HG03457 (cell line): ENCODE results near the gene KRTAP12-1.
"Not testable (repeated sequence)": the region's sequence is repeated elsewhere in the genome, so short reads cannot be mapped to it uniquely, and the experiment has no call there.

Experiments used
- ATAC-seq: cut with Tn5 transposase; IDR thresholded peaks from one replicate; pipeline ENCODE4 v1.9.1; 2021; ENCODE audit warnings: moderate number of reproducible peaks; ENCODE audit not compliant: unreplicated experiment

The KRTAP12-1 gene

DNA sequence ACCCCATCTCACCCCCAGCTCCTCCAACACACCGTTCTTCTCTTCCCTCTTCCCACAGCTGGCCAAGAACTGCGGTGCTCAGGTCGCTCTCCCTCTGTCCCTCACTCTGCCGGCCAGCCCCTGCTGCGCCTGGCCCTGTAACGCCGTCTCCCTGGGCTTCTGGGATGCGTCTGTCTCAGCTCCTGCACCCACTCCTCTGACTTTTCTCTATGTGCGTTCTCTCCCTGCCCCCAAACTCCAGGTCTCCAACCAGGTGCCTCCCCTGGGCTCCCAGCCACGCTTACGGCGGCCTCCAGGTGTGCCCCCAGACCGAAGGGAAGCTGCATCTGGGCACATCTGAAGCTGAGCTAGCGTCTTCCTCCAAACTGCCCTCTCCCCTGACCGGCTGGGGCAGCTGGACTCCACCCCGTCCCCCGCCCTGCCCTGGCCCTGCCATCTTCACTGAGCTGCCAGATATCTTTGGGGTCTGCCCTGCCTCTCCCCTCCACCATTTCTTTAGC, 17.6 kb upstream of the KRTAP12-1 start:
- no peak for ATAC-seq

DNA sequence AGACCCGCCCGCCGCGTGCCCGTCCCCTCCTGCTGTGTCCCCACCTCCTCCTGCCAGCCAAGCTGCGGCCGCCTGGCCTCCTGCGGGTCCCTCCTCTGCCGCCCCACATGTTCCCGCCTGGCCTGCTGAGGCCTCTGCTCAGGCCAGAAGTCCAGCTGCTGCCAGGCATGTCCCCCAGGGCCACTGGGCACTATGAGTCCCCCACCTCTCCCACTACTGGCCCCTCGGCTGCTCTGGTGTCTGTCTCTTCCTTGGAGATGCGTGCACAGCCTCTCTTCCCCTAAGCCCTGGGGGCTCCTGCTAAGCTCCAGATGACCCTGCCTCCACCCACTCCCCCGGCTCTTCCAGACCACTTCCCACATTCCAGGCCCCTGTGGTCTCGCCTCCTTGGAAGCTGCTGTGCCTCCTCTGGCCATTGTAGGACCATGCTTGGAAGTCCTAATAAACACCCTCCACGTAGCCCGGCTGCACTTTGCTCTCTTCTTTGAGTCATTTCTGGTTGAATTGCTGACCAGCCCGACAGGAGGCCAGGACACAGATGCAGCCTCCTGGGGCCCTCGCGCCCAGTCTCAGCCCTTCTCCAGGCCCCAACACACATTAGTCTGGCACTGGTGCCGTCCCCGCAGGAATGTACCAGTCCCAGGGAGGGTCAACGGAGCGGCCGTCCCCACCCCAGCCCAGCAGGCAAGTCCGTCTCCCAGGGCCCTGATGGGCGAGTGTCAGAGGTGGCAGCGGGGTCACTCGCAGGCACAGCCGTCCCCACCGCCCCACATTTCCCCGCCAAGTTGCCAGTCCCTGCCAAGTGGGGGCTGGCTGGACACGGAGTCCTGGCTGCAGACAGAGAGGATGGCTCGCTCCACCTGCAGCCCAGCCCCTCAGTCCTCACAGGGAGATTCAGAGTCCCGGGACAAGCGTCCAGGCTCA, 16.1 kb upstream of the KRTAP12-1 start:
- no peak for ATAC-seq

DNA sequence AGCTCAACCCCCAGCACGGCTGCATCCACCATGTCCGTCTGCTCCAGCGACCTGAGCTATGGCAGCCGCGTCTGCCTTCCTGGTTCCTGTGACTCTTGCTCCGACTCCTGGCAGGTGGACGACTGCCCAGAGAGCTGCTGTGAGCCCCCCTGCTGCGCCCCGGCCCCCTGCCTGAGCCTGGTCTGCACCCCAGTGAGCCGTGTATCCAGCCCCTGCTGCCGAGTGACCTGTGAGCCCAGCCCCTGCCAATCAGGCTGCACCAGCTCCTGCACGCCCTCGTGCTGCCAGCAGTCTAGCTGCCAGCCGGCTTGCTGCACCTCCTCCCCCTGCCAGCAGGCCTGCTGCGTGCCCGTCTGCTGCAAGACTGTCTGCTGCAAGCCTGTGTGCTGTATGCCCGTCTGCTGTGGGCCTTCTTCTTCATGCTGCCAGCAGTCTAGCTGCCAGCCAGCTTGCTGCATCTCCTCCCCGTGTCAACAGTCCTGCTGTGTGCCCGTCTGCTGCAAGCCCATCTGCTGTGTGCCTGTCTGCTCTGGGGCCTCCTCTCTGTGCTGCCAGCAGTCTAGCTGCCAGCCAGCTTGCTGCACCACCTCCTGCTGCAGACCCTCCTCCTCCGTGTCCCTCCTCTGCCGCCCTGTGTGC, 15.3 kb upstream of the KRTAP12-1 start, which contains the start of gene KRTAP10-12:
KRTAP10-12 (plus strand) TSS at position 1 of the 639 bp plus-strand sequence; CDS start at position 31, 30 bp downstream.
- not testable (repeated sequence) for ATAC-seq

DNA sequence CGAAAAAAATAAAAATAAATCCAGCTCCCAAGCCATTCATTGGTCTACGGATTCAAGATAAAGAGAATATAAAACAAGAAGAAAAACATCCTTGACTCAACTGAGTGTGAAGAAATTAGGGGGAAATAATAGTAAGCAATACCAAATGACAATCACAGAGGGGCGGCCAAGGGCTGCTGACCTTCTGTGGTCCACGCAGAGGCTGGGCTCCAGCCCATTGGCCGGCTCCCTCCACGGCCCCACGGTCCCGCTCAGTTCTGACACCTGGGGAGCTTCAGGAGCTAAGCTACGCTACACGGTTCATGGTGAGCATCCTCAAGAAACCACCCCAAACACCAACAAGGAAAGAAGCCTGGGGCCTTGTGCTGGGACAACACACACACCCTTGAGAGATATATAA, 14.6 kb upstream of the KRTAP12-1 start:
- ATAC-seq, result no peak

GRCh38 chr21:44695641-44696040, 13.7 kb upstream of the KRTAP12-1 start:
- ATAC-seq, result no peak

- no peak for ATAC-seq
Measured at GRCh38 chr21:44695184-44695583, 13.2 kb upstream of the KRTAP12-1 start.

DNA sequence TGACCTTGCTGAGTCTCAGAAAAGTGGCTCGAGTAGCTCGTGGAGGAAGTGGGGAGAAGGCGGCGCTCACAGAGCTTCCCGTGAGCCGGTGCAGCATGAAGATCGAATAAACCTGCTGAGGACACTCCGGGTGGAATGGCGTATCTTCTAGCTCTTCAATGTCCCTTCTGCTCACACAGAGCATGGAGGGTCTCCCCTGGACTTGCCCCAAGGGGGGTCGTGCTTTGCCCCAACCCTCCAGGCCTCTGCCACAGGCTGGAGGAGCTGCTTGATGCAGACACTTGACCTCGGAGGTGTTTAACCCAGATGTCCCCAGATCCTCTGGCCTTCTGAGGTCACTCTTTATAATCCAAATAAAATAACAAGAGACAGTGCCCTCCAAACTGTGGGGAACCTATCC, 12.8 kb upstream of the KRTAP12-1 start:
- no peak for ATAC-seq

DNA sequence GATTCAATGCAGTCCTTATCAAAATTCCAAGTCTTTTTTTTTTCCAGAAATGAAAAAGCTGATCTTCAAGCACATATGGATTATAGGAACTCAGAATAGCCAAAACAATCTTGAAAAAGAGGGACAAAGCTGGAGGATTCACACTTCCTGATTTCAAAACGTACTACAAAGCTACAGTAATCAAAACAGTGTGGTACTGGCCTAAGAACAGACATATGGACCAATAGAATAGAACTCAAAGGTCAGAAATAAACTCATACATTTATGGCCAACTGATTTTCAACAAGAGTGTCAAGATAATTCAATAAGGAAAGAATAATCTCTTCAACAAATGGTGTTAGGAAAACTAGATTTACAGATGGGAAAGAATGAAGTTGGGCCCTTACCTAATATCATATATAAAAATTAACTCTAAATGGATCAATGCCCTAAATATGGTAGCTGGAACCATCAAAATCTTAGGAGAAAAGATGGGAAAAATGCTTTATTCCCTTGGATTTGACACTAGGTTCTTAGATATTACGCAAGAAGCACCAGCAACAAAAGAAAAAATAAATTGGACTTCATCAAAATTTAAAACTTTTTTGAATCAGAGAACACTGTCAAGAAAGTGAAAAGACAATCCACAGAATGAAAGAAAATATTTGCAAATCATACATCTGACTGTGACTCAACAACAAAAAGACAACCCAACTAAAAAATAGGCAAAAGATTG, 11.0 kb upstream of the KRTAP12-1 start:
- ATAC-seq, result no peak

GRCh38 chr21:44691686-44692085, 9.7 kb upstream of the KRTAP12-1 start:
- ATAC-seq, result no peak

- ATAC-seq, result not testable (repeated sequence)
Measured at GRCh38 chr21:44689740-44690139, 7.8 kb upstream of the KRTAP12-1 start.

GRCh38 chr21:44687671-44688070, 5.7 kb upstream of the KRTAP12-1 start:
- ATAC-seq, result no peak

GRCh38 chr21:44686843-44687561, 5.0 kb upstream of the KRTAP12-1 start:
- no peak for ATAC-seq

- no peak for ATAC-seq
Measured at GRCh38 chr21:44686000-44686781, 4.2 kb upstream of the KRTAP12-1 start.

DNA sequence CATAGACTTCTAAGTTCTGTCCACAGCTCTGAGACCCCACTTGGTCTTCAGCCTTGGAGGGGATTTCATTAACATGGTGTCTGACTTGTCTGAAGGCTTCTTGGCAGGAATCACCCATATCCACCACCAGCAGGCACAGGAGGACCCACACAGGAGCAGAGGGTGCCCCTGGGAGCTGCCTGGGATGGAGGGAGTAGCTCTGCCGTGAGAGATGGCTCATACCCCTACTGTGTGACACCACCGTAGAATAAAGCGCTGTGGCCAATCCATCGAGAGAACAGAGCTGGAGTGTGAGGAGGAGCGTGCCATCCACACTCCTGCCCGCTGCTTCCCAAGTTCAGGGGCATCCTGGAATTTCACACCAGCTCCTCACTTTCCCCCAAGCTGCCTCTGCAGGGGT, 3.1 kb upstream of the KRTAP12-1 start:
- not testable (repeated sequence) for ATAC-seq

GRCh38 chr21:44684483-44684882, 2.5 kb upstream of the KRTAP12-1 start:
- no peak for ATAC-seq

DNA sequence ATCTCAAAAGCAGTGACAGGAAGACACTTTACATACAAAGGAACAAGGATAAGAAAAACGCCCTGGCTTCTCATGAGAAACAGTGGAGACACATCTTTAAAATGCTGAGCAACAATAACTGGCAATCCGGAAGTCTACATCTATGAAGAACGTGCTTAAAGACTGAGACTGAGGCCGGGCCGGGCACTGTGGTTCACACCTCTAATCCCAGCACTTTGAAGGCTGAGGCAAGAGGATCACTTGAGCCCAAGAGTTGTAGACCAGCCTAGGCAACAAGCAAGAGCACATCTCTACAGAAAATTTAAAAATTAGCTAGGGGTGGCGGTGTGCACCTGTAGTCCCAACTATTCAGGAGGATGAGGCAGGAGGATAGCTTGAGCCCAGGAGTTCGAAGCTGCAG, 2.1 kb upstream of the KRTAP12-1 start:
- no peak for ATAC-seq

DNA sequence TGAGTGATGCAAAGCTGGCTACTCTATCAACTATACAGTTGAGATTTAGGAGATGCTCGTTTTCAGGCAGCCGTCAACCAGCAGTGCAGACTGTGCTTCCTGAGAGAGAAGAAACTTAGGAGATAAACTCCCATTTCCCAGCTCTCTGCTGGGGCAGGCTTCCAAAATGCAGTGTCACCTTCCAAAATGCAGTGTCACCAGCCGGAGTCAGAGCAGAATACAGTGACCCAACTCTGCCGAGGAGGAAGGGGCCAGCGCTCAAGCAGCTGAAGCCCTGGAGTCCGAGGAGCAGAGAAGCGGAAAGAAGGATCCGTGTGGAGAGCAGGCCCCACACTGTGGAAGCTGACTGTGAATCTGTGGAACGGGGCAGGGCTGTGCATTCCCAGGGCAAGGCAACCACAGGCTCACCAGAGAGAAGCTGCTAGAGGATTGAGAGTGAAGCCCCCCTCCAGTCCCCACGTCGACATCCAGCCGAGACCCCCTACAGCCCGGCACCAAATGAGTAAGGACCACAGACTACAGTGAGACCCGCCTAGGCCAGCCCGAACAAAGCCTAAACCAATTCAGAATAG, 703 bp upstream of the KRTAP12-1 start:
- ATAC-seq, result no peak

- no peak for ATAC-seq
Measured at GRCh38 chr21:44681152-44681551, 811 bp downstream of the KRTAP12-1 start.

DNA sequence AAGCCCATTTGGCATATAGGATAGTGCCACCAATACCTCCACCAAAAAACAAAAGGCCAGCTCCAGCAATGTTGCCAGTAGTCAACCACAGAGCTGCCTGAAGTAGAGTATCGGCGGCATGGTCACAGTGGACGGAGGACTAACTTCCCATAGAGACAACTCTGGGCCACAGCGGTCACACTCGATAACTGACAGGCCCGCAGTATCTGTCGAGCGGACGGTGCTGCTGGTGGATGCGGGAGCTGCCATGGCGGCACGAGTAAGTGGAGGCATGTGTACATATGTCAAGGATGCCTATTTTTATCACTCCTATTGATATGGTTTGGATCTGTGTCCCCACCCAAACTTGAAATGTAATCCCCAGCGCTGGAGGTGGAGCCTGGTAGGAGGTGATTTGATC, 4.1 kb downstream of the KRTAP12-1 start:
- ATAC-seq, result no peak

DNA sequence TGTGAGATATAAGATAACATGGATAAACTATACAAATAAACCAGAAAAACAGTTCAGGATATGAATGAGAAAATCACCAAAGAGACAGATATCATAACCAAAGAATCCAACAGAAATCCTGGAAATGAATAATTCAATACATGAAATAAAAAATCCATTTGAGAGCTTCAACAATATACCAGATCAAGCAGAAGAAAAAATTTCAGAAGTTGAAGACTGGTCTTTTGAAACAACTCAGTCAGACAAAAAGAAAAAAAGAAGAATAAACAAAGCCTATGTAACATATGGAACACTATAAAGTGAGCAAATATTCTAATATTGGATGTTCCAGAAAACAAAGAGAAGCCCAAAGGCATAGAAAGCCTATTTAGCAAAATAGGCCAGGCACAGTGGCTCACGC, 10.1 kb downstream of the KRTAP12-1 start:
- no peak for ATAC-seq
